ENCODE results near the gene DHRS7B. TPM values are rescaled to one million over a fixed set of nuclear protein-coding genes. Genes with fewer than 3 reads are reported as not detected.

DHRS7B gene
- total and polyA plus RNA-seq, 2 of the 13 experiments (the other 11 are each of a cell fraction or from before 2014, with no cell fraction given): 20.0 to 35.8 TPM

DNA sequence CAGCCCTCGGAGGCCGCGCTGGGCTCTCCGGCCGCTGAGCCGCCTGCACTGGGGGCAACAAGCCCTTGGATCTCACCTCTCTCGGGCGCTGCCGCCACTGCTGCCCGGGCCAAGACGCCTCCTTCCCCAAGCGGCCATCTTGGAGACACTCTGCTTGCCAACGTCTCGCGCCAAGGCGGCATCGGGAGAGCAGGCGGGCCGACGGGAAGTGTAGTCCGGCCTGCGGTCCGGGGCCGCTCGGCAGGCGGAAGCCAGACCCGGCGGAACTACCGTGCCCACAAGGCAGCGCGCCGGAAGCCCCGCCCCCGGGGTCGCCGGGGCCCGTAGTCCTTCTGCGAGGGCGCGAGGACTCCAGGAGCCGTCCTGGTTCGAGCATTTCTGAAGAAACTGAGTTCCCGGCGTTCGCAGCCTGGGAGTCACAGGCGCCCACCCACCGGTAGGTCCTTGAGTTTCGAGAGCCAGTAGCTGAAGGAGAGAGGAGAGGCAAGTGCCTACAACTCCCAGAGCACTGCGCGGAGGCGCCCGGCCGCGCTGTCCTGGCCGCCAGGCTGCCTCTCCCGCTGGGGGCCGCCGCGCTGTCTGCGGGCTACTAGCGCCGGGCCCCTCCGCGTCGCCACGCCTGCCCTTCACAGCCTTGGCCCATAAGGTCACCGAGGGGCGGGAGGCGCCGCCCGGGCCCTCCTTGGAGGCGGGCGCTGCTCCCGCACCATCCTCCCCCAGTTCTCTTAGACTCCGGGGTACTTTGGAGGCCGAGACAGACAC is 87.4 kb downstream of the DHRS7B start, which contains the start of gene TMEM11 (continued):
- TF ChIP-seq, protein P1, sequence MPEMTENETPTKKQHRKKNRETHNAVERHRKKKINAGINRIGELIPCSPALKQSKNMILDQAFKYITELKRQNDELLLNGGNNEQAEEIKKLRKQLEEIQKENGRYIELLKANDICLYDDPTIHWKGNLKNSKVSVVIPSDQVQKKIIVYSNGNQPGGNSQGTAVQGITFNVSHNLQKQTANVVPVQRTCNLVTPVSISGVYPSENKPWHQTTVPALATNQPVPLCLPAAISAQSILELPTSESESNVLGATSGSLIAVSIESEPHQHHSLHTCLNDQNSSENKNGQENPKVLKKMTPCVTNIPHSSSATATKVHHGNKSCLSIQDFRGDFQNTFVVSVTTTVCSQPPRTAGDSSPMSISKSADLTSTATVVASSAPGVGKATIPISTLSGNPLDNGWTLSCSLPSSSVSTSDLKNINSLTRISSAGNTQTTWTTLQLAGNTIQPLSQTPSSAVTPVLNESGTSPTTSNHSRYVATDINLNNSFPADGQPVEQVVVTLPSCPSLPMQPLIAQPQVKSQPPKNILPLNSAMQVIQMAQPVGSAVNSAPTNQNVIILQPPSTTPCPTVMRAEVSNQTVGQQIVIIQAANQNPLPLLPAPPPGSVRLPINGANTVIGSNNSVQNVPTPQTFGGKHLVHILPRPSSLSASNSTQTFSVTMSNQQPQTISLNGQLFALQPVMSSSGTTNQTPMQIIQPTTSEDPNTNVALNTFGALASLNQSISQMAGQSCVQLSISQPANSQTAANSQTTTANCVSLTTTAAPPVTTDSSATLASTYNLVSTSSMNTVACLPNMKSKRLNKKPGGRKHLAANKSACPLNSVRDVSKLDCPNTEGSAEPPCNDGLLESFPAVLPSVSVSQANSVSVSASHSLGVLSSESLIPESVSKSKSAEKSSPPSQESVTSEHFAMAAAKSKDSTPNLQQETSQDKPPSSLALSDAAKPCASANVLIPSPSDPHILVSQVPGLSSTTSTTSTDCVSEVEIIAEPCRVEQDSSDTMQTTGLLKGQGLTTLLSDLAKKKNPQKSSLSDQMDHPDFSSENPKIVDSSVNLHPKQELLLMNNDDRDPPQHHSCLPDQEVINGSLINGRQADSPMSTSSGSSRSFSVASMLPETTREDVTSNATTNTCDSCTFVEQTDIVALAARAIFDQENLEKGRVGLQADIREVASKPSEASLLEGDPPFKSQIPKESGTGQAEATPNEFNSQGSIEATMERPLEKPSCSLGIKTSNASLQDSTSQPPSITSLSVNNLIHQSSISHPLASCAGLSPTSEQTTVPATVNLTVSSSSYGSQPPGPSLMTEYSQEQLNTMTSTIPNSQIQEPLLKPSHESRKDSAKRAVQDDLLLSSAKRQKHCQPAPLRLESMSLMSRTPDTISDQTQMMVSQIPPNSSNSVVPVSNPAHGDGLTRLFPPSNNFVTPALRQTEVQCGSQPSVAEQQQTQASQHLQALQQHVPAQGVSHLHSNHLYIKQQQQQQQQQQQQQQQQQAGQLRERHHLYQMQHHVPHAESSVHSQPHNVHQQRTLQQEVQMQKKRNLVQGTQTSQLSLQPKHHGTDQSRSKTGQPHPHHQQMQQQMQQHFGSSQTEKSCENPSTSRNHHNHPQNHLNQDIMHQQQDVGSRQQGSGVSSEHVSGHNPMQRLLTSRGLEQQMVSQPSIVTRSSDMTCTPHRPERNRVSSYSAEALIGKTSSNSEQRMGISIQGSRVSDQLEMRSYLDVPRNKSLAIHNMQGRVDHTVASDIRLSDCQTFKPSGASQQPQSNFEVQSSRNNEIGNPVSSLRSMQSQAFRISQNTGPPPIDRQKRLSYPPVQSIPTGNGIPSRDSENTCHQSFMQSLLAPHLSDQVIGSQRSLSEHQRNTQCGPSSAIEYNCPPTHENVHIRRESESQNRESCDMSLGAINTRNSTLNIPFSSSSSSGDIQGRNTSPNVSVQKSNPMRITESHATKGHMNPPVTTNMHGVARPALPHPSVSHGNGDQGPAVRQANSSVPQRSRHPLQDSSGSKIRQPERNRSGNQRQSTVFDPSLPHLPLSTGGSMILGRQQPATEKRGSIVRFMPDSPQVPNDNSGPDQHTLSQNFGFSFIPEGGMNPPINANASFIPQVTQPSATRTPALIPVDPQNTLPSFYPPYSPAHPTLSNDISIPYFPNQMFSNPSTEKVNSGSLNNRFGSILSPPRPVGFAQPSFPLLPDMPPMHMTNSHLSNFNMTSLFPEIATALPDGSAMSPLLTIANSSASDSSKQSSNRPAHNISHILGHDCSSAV (CRISPR knock-in tag; IDR thresholded peaks at IDR 0.05; ENCODE audit: borderline replicate concordance): no peak
- TF ChIP-seq GABPA (IDR thresholded peaks at IDR 0.05; ENCODE audit: low read depth, low read length): peak; percentile 75
- peak; percentile 79 for TF ChIP-seq GABPA (CRISPR knock-in tag; IDR thresholded peaks at IDR 0.05; ENCODE audit: low read depth)
- TF ChIP-seq ZFX (CRISPR knock-in tag; IDR thresholded peaks at IDR 0.05; ENCODE audit: low read depth): peak; percentile 86
- TF ChIP-seq BRCA1 (CRISPR knock-in tag; IDR thresholded peaks at IDR 0.05): no peak
- TF ChIP-seq ZNF577 (CRISPR knock-in tag; IDR thresholded peaks at IDR 0.05; ENCODE audit: borderline replicate concordance, low read depth): no peak
- no peak for TF ChIP-seq MAFK (conservative IDR thresholded peaks at IDR 0.05 in 1 of 2, IDR thresholded peaks at IDR 0.05 in 1 of 2; ENCODE audit: low read length in 2 of 2)
- TF ChIP-seq ZNF124 (CRISPR knock-in tag; IDR thresholded peaks at IDR 0.05): peak; percentile 11
- TF ChIP-seq KAT8 (CRISPR knock-in tag; IDR thresholded peaks at IDR 0.05): peak; percentile 86
- TF ChIP-seq ZNF564 (CRISPR knock-in tag; IDR thresholded peaks at IDR 0.05): 0 out of 2 replicates have a peak, but pooled peaks have one; percentile 78
- TF ChIP-seq REL (CRISPR knock-in tag; conservative IDR thresholded peaks at IDR 0.05): 0 out of 2 replicates have a peak, but pooled peaks have one; percentile 34
- no peak for TF ChIP-seq LBX2 (CRISPR knock-in tag; IDR thresholded peaks at IDR 0.05; ENCODE audit: borderline replicate concordance)
- no peak for TF ChIP-seq GATAD2A (CRISPR knock-in tag; IDR thresholded peaks at IDR 0.05)
- peak; percentile 82 for TF ChIP-seq ASH2L (IDR thresholded peaks at IDR 0.05; ENCODE audit: insufficient read length, low read depth, low read length)
- peak; percentile 18; the same call in 1 of the 2 replicates for TF ChIP-seq ATF2 (CRISPR knock-in tag; IDR thresholded peaks at IDR 0.05)
- TF ChIP-seq, protein P2, sequence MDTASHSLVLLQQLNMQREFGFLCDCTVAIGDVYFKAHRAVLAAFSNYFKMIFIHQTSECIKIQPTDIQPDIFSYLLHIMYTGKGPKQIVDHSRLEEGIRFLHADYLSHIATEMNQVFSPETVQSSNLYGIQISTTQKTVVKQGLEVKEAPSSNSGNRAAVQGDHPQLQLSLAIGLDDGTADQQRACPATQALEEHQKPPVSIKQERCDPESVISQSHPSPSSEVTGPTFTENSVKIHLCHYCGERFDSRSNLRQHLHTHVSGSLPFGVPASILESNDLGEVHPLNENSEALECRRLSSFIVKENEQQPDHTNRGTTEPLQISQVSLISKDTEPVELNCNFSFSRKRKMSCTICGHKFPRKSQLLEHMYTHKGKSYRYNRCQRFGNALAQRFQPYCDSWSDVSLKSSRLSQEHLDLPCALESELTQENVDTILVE (CRISPR knock-in tag; IDR thresholded peaks at IDR 0.05): no peak
- TF ChIP-seq NFYC (CRISPR knock-in tag; IDR thresholded peaks at IDR 0.05): 0 out of 2 replicates have a peak, but pooled peaks have one; percentile 6
